Lung (tissue), 12 donors: ENCODE data around the gene ISG20. TPM values are rescaled to one million over a fixed set of nuclear protein-coding genes. Genes with fewer than 3 reads are reported as not detected.
A peak's percentile ranks its signal among the peaks of the same experiment; 100 is the strongest.

Experiments used
- ATAC-seq: fragments of 200-7000 bp; cut with Tn5 transposase; one replicate; pipeline ENCODE4 v1.9.1; 2020; ENCODE audit warnings: moderate number of reproducible peaks; ENCODE audit not compliant: insufficient read depth, low FRiP score
- DNase-seq, 3 donors: peaks; one replicate each; pipeline ENCODE4 v3.0.0-alpha.2; 2013 to 2017
- H3K27ac ChIP-seq, 2 donors: one replicate each; pipeline ENCODE4 v1.5.1; 2013; ENCODE audit warnings: mild to moderate bottlenecking in 2 of 2, moderate library complexity in 2 of 2, control low read depth in 1 of 2, inconsistent platforms in 1 of 2, low read depth in 1 of 2, low read length in 1 of 2
- H3K27me3 ChIP-seq, 3 donors: one replicate each; pipeline ENCODE4 v1.5.1; 2013; ENCODE audit warnings: low read length in 2 of 3; ENCODE audit not compliant: control insufficient read depth in 3 of 3, insufficient read depth in 3 of 3
- H3K36me3 ChIP-seq, 4 donors: one replicate each; pipeline ENCODE4 v1.5.1; 2013; ENCODE audit warnings: low read length in 4 of 4, mild to moderate bottlenecking in 1 of 4, moderate library complexity in 1 of 4; ENCODE audit not compliant: control insufficient read depth in 4 of 4, insufficient read depth in 4 of 4
- H3K4me1 ChIP-seq, 5 donors: one replicate each; pipeline ENCODE4 v1.5.1; 2013; ENCODE audit warnings: low read length in 5 of 5, mild to moderate bottlenecking in 2 of 5, moderate library complexity in 1 of 5; ENCODE audit not compliant: control insufficient read depth in 5 of 5, insufficient read depth in 5 of 5
- H3K4me3 ChIP-seq: one replicate; pipeline ENCODE4 v1.5.1; 2013; ENCODE audit warnings: mild to moderate bottlenecking, control low read depth, moderate library complexity
- H3K9ac ChIP-seq, 2 donors: one replicate each; pipeline ENCODE4 v1.5.1; 2013; ENCODE audit warnings: low read length in 2 of 2, control low read depth in 1 of 2; ENCODE audit not compliant: insufficient read depth in 1 of 2
- H3K9me3 ChIP-seq, 4 donors: one replicate each; pipeline ENCODE4 v1.5.1; 2013; ENCODE audit warnings: low read length in 3 of 4, mild to moderate bottlenecking in 1 of 4, moderate library complexity in 1 of 4; ENCODE audit not compliant: control insufficient read depth in 4 of 4, insufficient read depth in 3 of 4
- CTCF ChIP-seq: IDR thresholded peaks from 2 replicates; pipeline ENCODE4 v1.5.1; 2012; ENCODE audit warnings: mild to moderate bottlenecking; ENCODE audit errors: control extremely low read depth, extremely low read depth
- WGBS, 2 donors: extraction: QIAGEN DNeasy Blood & Tissue Kit; methylation state at CpG; one replicate each; pipeline ENCODE4 v1.1.7; 2013; 5-methylcytosine and 5-hydroxymethylcytosine counted together
- polyA plus RNA-seq, 2 donors: library from polyadenylated mRNA; stranded (reverse); fragments of 200-250 nt; gene quantifications; one replicate each; pipeline ENCODE4 v1.2.1, GENCODE V29; 2013
- total RNA-seq, 2 donors: library from RNA; depleted of rRNA in 1 of 2; stranded (reverse); fragments of >200 nt in 1 of 2; gene quantifications; one replicate each; pipeline ENCODE4 v1.2.1, GENCODE V29; 2014 to 2021
- donor health status: control.
- donor health status: control.
- donor health status: Bipolar disorder and iron deficiency.
- donor health status: healthy.
- donor health status: DM: yes; HTN: yes; CAD: no.

Gene ISG20
- total and polyA plus RNA-seq, 4 donors: 18.5 to 61.6 (median 46.6) TPM

GRCh38 chr15:88619796-88620195 is 19.0 kb upstream of the ISG20 start:
- WGBS, 2 donors: 84 to 85% methylated on average over 2 of the region's 2 CpGs
- no peak for ATAC-seq
- no peak for TF ChIP-seq CTCF

DNA sequence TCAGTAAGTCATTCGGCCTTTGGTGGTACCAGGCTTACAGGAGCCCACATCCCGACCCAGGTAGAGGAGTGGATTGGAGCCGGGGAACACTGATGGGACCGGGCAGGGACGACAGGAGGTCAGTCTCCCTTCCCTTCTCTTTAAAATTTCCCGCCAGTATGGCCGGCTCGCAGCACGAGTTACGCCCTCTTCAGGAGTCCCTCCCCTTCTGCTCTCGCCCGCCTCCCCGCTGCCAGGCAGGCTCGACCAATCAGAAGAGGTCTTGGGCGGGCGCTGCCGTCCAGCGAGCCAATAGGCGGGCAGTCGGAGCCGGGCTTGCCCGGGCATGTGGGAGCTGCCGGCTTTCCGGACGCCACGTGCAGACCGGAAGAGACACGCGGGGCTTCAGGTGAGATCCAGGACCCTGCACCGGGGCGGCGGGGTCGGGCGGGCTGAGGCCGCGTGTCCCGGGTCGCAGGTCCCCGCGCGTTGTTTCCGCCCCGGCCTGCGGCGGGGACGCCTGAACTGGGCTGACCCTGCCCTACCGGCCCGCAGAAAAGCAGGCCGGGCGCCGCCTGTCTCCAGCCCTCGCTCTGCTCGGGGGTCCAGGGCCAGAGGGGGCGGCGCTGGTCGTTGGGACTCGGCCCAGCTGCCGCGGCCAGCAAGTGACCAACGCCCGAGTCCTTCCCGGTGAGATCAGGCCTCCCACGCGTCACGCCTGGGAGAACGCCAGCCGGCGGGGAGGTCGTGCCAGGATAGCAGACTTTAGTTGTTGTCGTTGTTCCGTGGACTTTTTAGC is 17.6 kb upstream of the ISG20 start, which contains the start of gene AEN:
Gene AEN (plus strand): TSS at position 346 of the 778 bp plus-strand sequence. CDS start 4,870 bp downstream, outside the sequence.
- peak within 1 kb of the TSS; percentile 73 to 77 for H3K27ac ChIP-seq
- WGBS, 2 donors: 0 to 1% methylated on average over 65 to 71 of the region's 71 CpGs
- ATAC-seq (peak; percentile 97), DNase-seq (peak; percentile 96 to 98 (median 97))
- peak within 1 kb of the TSS; percentile 90 for H3K4me3 ChIP-seq
- peaks cover 4 to 21% (median 9%) of the 10 kb centered on the region in 5 donors for H3K4me1 ChIP-seq
- no peaks in the 10 kb centered on the region for H3K9me3 ChIP-seq
- no peaks in the 10 kb centered on the region for H3K27me3 ChIP-seq
- H3K36me3 ChIP-seq: peaks cover 0 to 4% (median 0%) of the 10 kb centered on the region in 4 donors
- H3K9ac ChIP-seq: no peak within 1 kb of the TSS
- TF ChIP-seq CTCF: no peak

More at GRCh38 chr15:88619796-88620195, 19.0 kb upstream of the ISG20 start:
- H3K4me1 ChIP-seq: peaks cover 3 to 17% (median 9%) of the 10 kb centered on the region in 5 donors
- H3K9me3 ChIP-seq: no peaks in the 10 kb centered on the region
- H3K9ac ChIP-seq: no peak overlapping the region
- no peaks in the 10 kb centered on the region for H3K27me3 ChIP-seq
- peaks cover 0 to 1% (median 0%) of the 10 kb centered on the region in 4 donors for H3K36me3 ChIP-seq
- H3K27ac ChIP-seq: no peak overlapping the region
- no peak overlapping the region for H3K4me3 ChIP-seq
- DNase-seq: no peak

DNA sequence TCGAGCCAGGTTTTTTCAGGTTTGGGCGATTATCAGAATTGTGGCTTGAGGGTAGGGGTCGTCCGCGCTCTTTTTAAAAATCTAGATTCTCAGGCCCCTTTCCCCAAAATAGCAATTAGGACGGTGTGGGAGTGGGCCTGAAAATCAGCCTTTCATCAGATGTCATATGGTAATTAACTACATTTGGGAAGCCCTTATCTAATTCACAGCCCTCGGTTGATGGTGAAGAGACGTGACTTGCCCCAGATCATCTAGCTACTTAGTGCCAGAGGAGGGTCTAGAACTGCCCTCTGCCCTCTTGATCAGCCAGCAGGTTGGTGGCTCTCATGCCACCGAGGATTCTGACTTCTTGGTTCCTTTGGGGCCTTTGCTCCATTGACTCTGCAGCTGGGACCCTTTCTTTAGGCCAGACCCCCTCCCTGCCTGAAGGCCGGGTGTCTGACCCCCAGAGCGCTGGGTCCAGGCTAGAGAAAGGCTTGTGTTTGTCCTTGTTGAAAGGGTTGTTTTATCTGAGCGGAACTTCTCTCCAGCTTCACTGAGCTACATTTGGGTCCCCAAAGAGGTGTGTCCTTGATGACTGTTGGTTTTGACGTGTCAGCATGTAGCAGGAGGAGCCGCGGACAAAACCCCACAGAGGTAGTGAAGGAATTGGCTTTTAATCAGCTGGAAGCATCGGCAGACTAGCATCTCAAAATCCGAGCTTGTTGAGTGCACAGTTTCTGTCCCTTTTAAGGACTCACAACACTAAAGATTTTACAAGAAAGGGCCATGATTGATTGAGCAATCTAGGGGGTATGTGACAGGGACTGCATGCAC is 16.8 kb upstream of the ISG20 start:
- Histone ChIP-seq H3K27me3 (no peaks in the 10 kb centered on the region), H3K9ac (no peak overlapping the region), H3K36me3 (peaks cover 0 to 11% (median 0%) of the 10 kb centered on the region in 4 donors), H3K4me3 (peak overlapping the region; percentile 90), H3K4me1 (peaks cover 4 to 21% (median 11%) of the 10 kb centered on the region in 5 donors), H3K9me3 (no peaks in the 10 kb centered on the region), H3K27ac (peak overlapping the region; percentile 73 to 77)
- WGBS, 2 donors: 19 to 25% methylated on average over 17 of the region's 17 CpGs
- no peak for TF ChIP-seq CTCF
- DNase-seq: no peak
- ATAC-seq: no peak
